GM10266 (cell line): ENCODE results near the gene LIN52.

Experiments used
- DNase-seq: peaks from one replicate; pipeline ENCODE4 v3.0.0; 2012; ENCODE audit errors: extremely low spot score
- CTCF ChIP-seq: IDR thresholded peaks from 2 replicates; pipeline ENCODE4 v1.5.1; 2012; ENCODE audit warnings: mild to moderate bottlenecking, low read depth; ENCODE audit not compliant: control insufficient read depth, insufficient read depth; ENCODE audit errors: missing control alignments

LIN52 gene

GRCh38 chr14:74248017-74248416, 163.3 kb downstream of the LIN52 start:
- no peak for DNase-seq
- TF ChIP-seq CTCF: no peak

GRCh38 chr14:74249433-74250375, 164.9 kb downstream of the LIN52 start:
- DNase-seq: no peak
- no peak for TF ChIP-seq CTCF
